HG03196 (cell line): ENCODE results near the gene RADX.
A peak's percentile ranks its signal among the peaks of the same experiment; 100 is the strongest.
"Not testable (repeated sequence)": the region's sequence is repeated elsewhere in the genome, so short reads cannot be mapped to it uniquely, and the experiment has no call there.

Source experiments
- ATAC-seq: cut with Tn5 transposase; IDR thresholded peaks from one replicate; pipeline ENCODE4 v1.9.1; 2021; ENCODE audit not compliant: unreplicated experiment

The RADX gene, protein sequence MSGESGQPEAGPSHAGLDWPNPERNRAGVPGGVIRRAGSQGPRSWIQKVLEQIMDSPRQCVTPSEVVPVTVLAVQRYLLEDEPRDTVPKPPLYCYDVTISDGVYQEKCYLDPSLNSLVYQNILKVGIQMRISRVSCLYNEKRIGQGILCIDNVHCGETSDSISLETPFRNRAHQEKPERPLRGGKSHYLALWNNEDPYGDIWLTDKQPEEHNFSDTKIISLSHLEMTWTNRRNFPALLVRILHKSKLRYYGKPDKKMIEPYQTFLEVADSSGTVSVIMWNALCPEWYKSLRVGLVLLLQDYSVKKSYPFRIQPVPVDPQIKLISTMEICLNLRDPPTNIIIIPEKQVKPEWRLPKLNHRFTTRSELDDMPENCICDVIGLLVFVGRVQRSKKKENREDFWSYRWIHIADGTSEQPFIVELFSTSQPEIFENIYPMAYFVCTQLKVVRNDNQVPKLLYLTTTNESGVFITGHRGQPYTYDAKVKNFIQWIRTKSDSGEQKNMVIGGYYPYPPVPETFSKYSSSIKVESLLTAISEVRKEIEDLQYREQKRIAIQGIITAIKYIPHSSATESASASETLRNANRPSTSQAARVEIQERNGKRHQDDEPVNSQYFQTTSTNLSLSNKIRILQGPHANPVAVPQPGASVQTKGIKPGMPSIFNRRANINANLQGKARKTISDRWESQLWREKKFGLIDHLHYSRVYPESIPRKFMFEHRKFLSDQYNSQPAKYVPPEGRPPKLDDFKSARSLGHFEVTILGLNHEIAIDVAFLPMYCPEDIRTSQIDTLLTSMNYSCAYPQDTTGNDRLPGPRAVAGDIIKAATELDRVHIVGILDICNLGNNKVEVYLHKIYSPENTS

DNA sequence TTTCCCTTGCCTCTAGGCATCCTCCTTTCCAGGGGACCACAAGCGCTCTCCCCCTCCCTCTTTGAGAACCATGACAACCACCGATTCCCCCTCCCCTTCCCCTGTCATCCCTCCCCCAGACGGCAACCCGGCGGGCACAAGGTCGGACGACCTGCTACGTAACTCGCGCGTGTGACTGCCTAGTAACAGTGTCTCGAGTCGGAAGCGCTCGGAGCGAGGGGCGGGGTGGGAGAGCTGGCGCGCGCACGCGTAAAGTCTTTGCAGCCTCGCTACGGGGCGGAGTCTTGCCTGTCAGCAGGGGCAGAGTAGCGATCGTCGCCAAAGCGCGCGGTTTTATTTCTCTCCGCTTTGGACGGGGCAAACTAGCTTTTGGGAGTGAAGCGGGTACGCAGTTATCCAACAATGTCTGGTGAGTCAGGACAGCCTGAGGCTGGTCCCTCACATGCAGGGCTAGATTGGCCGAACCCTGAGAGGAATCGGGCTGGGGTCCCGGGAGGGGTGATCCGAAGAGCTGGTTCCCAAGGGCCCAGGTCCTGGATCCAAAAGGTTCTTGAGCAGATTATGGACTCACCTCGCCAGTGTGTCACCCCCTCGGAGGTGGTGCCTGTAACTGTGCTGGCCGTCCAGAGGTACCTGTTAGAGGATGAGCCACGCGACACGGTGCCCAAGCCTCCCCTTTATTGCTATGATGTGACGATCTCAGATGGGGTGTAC lies at the start of gene RADX:
Gene RADX, plus strand, starts transcription at position 300 of the 714 bp plus-strand sequence. Its CDS starts 103 bp downstream, at position 403.
- peak; percentile 99 for ATAC-seq

DNA sequence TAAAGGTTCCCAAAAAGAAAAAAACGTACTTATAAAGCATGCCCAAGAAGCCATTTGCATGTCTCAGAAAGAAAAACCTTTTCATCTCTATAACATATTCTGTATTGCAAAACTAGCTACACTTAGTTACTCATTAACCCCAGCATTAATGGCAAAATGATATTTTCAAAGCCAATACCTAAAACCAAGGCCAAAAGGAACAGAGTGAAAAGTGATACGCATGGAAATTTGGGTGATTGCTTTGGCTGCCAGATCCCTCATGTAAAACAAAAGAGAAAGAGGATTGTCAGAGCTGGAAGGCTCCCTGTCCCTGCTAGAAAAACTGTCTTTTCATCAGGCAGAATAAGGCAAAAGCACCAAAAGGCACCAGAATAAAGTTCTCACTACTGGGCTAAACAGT lies 46.8 kb upstream of the RADX start:
- ATAC-seq, result no peak

DNA sequence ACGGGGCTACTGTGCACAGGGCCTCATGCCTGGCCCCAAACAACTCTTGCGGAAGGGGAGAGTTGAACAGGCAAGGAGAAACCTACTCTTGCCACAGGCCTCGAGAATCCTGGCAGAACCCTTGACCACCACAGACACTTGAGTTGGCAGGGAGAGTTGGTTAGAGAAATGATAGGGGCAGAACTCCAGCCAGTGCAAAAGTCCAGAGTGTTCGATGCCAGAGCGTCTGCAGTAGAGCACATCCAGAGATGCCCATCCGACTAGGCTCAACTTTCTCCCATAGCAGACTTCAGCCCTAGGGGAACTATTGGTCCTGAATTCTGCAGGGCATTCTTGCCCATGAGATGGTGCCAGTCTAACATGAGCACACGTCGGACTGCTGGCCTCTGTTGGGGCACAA lies 45.4 kb upstream of the RADX start:
- no peak for ATAC-seq

DNA sequence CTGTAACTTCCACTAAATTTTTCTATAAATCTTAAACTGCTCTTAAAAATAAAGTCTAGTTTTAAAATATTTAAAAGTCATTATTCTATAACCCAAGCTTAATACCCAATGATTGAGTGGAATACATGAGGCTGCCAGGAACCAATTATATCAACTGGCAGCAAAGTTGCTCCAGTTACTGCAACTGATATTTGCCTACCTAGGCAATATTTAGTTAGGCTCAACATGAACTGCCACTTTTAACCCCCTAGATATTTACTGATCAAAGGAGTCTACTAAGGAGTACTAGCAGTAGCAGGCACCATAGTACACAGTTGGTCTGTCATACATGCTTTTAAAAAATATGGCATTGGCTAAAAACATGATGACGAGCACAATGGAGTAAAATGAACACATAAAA lies 29.9 kb upstream of the RADX start:
- ATAC-seq, result no peak

DNA sequence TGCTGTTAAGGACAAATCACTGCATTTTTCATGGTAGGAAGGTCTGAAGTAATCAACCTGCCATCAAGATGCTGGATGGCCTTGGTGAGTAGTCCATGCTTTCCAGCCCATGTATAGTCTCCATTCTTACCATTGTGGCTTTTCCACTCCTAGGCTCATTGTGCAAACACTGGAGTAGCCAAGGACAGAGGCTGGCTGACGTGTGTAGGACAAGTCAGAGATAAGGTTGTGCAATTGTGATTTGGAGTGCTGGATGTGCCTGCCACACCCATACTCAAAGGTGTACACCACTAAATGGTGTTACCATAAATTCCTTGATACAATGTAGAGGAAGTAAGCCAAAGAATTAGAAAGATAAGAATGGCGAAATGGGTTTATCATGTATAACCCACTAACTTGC lies 26.3 kb upstream of the RADX start:
- ATAC-seq, result no peak

DNA sequence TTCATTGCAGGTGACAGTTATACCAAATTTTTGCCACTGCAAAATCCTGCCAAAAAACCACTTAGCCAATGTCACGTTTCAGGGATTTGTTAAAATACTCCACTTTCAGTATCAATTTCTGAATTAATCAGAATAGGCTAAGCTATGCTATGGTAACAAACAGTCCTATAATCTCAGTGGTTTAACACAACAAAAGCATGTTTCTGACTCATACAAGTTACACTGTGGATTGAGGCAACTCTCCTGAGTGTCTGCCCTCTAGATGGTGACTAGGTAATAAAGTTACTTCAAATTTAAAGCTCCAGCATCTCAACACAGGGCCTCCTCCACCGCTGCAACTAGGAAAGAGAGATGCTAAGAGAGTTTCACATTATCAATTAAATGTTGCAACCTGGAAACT lies 23.0 kb upstream of the RADX start:
- no peak for ATAC-seq

DNA sequence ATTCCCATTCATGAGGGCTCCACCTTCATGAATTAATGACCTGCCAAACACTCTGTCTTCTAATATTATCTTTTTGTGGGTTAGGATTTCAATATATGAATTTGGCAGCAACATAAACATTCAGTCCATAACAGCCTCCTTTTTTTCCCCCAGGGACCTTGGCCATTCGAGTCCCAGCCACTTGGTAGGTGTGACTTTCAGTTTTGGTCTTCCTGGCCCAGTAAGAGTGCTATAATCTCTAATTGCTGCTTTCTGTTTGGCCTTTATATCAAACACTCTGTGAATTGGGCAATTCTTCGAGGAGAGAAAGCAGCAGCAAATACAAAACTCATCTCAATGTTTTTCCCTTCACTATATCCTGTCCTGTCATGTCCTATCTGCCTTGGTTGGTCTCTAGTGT lies 12.4 kb upstream of the RADX start:
- ATAC-seq, result no peak

DNA sequence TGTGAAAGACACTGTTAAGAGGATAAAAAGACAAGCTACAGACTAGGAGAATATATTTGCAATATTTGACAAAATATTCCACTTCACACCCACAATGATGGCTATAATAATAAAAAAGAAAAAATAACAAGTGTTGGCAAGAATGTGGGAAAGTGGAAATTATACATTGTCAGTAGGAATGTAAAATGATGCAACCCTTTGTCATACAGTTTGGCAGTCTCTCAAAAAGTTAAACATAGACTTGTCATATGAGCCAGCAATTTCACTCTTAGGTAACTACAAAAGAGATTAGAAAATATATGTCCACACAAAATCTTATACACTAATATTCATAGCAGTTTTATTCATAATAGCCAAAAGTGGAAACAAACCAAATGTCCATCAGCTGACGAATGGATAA lies 5.2 kb upstream of the RADX start:
- no peak for ATAC-seq

DNA sequence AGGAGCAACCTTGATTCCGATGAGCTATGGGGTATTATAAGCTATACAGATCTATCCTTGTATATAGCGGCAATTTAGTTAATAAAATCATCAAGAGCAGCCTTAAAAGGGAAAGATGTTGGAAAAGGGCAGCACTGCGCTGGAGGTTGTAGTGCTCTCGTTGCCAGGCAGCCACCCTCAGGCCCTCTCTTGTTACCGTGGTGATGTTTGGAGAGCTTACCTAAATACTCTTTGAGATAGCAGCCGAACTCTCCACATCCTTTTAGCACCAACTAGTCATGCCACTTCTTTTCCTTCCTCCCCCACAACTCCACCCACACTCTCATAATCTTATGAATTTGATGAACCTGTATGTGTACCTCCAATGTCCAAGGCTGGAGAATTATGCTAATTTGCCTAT lies 3.8 kb upstream of the RADX start:
- no peak for ATAC-seq

DNA sequence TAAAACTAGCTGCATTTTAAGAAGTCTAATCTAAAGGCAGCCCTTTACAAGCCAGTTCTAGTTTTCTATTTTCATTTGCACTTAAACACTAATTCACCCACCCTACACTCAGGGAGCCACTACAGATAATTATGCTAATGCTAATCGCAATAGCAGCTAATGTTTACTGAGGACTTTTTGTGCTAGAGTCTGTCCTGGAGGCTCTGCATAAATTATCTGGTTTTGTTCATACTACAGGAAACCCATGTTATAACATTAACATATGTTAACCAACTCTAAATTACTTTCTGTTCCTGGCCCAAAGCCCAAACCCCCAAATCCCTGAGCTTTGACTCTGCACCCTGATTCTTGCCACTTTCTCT lies 480 bp upstream of the RADX start:
- ATAC-seq, result peak; percentile 14

DNA sequence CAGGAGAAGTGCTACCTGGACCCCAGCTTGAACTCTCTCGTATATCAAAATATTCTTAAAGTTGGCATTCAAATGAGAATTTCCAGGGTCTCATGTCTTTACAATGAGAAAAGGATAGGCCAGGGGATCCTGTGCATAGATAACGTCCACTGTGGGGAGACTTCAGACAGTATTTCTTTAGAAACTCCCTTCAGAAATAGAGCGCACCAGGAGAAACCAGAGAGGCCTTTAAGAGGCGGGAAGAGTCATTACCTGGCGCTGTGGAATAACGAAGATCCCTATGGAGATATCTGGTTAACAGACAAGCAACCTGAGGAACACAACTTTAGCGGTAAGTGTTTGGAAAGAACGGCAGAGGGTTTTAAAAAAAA lies 600 bp downstream of the RADX start:
- ATAC-seq, result peak; percentile 7

DNA sequence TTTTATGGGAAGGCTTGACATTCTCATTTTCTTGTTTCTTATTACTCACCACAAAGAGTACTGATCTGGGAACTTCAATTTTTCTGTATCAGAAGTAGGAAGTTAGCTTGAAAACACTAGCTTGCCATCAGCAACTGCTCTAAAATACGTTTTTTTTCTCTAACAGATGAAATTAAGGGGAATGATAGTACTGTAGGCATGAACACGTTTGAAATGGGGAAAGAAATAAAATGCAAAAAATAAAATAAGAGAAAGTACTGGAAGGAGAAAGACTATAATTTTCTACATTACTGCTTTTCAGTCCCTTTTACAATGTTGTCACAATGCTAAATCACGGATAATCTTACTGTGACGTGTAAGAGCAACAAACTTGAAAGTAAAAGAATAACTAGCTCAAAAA lies 1.5 kb downstream of the RADX start:
- ATAC-seq, result no peak

DNA sequence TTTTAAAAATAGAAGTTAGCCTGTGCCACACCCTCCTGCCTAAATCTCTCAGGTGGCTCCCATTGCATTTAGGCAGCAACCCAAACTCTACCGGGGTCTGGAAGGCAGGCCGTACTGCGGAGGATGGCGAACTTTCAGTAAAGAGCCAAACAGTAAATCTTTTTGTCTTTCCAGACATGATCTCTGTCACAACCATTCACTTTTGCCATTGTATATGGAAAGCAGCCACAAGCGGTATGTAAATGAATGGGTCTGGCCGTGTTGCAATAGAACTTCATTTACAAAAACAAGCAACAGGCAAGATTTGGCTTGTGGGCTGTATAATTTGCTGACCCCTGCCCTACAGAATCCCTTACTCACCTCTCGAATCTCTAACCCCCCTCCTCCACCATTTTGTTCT lies 3.3 kb downstream of the RADX start:
- no peak for ATAC-seq

DNA sequence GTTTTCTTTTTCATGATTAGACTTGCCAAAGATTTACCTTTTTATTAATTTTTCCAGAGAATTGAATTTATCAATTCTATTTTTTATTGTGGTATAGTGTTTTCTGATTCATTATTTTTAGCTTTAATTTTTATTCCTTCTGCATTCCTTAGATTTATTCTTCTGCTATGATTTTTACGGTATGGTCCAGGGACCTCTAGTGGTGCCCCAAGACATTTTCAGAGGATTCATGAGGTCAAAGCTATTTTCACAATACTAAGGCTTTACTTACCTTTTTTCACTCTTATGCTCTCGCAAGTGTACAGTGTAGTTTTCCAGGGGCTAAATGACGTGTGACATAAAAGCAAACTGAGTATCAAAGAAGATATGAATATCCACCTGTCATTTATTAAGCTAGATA lies 8.0 kb downstream of the RADX start:
- ATAC-seq, result no peak

DNA sequence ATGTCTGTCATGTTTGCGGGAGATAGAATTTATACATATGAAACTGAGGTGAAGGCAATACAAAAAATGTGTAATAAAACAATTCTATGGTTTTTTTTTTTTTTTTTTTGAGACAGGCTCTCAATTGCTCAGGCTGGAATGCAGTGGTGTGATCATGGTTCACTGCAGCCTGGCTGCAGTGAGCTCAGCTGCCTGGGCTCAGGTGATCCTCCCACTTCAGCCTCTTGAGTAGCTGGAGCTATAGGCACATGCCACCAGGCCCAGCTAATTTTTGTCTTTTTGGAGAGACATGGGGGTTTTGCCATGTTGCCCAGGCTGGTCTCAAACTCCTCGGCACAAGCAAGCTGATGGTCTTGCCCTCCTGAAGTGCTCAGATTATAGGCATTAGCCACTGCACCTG lies 10.1 kb downstream of the RADX start:
- no peak for ATAC-seq

DNA sequence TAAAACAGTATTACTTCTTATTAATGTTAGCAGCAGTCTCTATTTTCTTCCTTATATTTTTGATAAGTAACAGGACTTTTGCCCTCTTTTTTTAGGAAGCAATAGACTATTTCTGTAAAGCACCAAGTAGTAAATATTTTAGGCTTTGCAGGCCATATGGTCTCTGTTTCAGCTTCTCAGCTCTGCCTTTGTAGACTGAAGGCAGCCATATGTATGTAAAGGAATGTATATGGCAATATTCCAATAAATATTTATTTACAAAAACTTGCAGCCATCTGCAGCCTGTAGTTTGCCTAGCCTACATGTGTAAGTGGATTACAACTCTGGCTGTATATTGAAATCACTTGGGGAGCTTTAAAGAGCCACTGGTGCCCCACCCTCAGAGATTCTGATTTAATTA lies 15.0 kb downstream of the RADX start:
- ATAC-seq, result no peak

DNA sequence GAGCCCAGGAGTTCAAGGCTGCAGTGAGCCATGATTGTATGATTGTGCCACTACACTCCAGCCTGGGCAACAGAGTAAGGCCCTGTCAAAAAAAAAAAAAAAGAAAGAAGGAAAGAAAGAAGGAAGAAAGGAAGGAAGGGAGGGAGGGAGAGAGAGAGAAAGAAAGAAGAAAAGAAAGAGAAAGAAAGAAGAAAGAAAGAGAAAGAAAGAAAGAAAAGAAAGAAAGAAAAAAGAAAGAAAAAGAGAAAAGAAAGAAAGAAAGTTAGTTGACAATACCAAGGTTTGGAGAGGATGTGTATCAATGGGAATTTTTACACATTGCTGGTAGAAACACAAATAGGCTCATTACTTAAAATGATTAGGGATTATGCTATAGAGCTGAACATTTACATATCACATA lies 19.8 kb downstream of the RADX start:
- ATAC-seq, result no peak

DNA sequence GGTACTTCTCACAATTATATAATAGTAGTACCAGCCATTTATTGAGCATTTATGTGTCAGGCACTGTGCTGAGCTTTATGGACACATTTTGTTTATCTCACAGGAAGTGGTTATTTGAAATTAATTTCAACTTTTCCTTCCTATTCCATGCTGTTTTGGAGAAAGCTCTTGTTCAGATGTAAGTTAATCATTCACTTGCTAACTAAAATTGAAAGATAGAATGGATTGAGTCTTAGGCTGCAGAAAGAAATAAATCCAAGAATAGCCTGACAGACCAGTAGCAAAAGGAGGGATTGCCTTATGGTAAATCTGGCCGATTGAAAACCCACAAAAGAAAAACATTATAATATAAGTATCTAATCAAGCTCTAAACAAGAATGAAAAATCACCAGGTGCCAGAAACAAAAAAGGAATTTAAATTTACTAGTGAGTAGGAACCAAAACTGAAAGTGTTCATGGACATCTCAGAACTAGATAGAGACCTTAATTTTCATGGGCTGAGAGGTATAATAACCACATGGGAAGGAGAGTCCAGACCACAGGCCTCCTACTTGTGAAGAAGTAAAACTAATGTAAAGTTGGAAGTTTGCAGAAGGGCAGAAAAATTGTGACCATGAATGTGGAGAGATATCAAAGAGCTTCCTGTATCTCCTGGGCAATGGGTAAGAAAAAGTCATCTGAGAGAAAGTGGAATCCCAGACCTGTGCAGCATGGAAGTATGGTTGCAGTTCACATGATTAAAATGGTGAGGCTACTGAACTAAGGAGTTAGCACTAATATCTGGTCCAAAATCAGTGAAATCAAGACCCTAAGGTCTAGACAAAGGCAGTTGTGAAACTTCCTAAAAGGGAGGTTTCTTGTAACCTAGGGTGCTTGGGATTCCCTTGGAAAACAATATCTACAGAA lies 38.0 kb downstream of the RADX start:
- peak; percentile 96 for ATAC-seq

DNA sequence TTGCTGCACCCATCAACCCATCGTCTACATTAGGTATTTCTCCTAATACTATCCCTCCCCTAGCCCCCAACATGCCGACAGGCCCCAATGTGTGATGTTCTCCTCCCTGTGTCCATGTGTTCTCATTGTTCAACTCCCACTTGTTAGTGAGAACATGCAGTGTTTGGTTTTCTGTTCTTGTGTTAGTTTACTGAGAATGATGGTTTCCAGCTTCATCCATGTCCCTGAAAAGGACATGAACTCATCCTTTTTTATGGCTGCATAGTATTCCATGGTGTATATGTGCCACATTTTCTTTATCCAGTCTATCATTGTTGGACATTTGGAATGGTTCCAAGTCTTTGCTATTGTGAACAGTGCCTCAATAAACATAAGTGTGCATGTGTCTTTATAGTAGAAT lies 41.8 kb downstream of the RADX start:
- ATAC-seq, result not testable (repeated sequence)

DNA sequence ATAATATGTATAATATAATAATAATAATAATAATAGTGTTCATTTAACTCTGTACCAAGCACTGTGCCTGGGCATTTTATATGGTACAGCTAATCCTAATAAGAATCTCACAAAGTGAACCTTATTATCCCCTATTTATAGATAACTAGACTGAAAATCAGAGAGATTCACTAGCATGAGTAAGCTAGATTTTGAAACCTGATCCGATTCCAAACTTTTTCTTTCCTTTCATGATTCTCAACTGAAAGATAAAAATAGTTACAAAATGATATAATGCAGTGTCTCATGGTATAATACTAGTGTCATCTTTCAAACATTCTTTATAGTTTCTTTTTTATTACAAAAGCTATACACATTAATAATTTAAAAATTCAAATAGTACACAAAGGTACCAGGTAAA lies 58.9 kb downstream of the RADX start:
- no peak for ATAC-seq

DNA sequence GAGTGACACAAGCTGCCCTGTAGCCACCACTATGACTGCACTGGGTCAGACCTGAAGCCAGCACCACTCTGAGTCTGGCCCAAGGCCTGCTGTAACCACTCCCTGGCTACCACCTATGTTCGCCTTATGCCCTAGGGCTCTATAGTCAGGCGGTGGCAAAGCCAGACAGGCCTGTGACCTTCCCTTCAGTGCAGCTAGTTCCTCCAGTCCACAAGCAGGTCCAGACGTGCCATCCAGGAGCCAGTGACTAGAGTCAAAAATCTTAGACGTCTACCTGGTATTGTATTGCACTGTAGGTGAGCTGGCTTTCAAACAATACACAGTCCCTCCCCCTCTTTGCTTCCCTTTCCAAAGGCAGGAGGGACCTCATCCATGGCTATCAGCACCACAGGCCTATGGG lies 60.7 kb downstream of the RADX start:
- ATAC-seq, result no peak
